Breast epithelium (tissue), 3 donors: ENCODE results near the gene MRPL55.

Experiments
- CTCF ChIP-seq, 3 donors: fragments of 450-650 bp; IDR thresholded peaks; one replicate each; pipeline ENCODE4 v1.5.1; 2016 to 2017; ENCODE audit warnings: antibody characterized with exemption in 3 of 3, mild to moderate bottlenecking in 3 of 3, moderate library complexity in 3 of 3
- POLR2A ChIP-seq: fragments of 450-650 bp; IDR thresholded peaks from one replicate; pipeline ENCODE4 v1.6.1; 2016; ENCODE audit warnings: antibody characterized with exemption, mild to moderate bottlenecking, moderate library complexity
- POLR2AphosphoS5 ChIP-seq, 3 donors: sonication (generic); formaldehyde crosslinking; IDR thresholded peaks; one replicate each; pipeline ENCODE4 v1.6.1; 2017; ENCODE audit warnings: antibody characterized with exemption in 3 of 3

- TF ChIP-seq CTCF (IDR thresholded peaks at IDR 0.05) (no peak), POLR2A (no peak), POLR2AphosphoS5 (IDR thresholded peaks at IDR 0.05) (no peak)
These were observed 19.3 kb downstream of the MRPL55 start for GRCh38 chr1:228089519-228090380.
